Uterus (tissue), 2 donors: Measurements from ENCODE around the gene POC1B.

Source experiments
- POLR2A ChIP-seq, 2 donors: fragments of 450-650 bp; IDR thresholded peaks; one replicate each; pipeline ENCODE4 v1.6.1; 2016; ENCODE audit warnings: antibody characterized with exemption in 2 of 2, mild to moderate bottlenecking in 1 of 2, moderate library complexity in 1 of 2
- TF ChIP-seq, protein P1 (sequence below), 4 experiments: fragments of 200-600 bp in 2 of 4; fragments of 450-650 bp in 2 of 4; sonication (generic) in 2 of 4; IDR thresholded peaks; one replicate each; pipeline ENCODE4 v1.5.1; 2016 to 2019; ENCODE audit warnings: antibody characterized with exemption in 4 of 4, mild to moderate bottlenecking in 2 of 4, moderate library complexity in 1 of 4

GRCh38 chr12:89516633-89517032, 9.2 kb downstream of the POC1B start:
- TF ChIP-seq, protein P1, sequence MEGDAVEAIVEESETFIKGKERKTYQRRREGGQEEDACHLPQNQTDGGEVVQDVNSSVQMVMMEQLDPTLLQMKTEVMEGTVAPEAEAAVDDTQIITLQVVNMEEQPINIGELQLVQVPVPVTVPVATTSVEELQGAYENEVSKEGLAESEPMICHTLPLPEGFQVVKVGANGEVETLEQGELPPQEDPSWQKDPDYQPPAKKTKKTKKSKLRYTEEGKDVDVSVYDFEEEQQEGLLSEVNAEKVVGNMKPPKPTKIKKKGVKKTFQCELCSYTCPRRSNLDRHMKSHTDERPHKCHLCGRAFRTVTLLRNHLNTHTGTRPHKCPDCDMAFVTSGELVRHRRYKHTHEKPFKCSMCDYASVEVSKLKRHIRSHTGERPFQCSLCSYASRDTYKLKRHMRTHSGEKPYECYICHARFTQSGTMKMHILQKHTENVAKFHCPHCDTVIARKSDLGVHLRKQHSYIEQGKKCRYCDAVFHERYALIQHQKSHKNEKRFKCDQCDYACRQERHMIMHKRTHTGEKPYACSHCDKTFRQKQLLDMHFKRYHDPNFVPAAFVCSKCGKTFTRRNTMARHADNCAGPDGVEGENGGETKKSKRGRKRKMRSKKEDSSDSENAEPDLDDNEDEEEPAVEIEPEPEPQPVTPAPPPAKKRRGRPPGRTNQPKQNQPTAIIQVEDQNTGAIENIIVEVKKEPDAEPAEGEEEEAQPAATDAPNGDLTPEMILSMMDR (IDR thresholded peaks at IDR 0.05): no peak
- no peak for TF ChIP-seq POLR2A (IDR thresholded peaks at IDR 0.05)
